NCI-H524 treated with DMSO at 0.1 percent for 48 hours (cell line): Measurements from ENCODE around the gene COX20.

Experiments used
- DNase-seq: peaks from one replicate; lab custom pipeline; 2025; lab: John Stamatoyannopoulos, UW

COX20 gene

GRCh38 chr1:244851546-244852231, 16.2 kb downstream of the COX20 start:
- DNase-seq: no peak

DNA sequence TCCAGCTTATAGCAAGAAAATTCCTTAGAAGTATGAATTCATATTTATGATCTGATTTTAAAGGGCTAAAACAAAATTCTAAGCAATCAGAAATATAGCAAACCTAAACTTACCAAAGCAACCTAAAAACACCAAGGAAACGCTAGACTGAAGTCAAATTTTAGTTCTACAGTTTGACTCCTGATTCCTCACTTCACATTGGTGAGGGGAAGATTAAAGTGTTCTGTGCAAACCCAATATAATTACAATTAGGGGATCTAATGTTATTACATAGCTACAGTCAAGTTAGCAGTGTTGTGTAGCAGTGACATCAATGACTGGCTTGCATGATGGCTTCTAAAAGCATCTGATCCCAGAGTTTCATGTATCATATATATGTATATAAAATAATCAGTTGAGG, 17.2 kb downstream of the COX20 start:
- DNase-seq: no peak

DNA sequence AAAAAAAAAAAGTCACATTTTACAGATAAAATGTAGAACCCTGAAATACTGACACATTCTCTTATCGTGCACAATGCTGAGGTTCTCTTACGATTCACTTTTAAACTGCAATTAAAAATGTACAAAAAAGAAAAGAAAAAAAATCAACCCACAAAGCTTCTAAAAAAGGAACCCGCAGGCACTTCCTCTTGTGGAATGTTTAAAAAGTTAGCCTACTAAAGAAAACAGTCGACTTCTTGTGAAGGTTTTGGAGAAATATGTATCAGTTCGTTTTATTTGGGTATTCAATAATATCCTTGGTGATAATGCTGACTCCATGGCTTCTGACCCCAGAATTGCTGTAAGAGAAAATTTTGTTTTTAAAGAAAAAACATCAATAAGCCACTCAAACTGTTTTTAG, 18.7 kb downstream of the COX20 start:
- no peak for DNase-seq

DNA sequence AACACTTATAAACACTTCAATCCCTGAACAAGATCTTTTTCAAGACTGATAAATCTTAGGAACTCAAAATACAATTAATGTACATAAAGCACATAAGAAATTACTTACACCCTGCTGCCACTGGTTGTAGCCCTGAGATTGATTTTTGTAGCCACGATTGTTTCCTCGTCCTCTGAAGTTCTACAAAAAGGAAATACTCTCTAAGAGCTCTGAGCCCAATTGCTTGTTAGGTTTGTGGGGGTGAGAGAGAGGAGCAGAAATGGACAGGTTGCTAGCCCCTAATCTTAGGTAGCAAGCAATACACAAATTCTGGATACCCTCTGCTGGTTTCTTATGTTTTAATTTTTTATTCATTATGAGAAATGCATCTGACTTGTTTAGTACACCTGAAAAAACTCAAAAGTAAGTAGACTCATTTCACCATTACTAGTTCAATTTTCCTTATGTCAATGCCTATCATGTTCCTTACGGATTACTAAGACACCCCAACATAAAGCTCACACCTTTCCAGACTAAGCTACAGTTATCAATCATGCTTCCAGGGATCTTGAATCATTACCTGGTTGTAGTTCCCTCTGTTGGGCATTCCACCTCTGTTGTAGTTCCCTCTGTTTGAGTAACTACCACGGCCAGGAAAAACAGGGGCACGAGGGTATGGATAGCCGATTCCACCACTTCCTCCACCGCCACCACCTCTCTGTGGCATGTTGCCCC, 19.6 kb downstream of the COX20 start:
- no peak for DNase-seq

DNA sequence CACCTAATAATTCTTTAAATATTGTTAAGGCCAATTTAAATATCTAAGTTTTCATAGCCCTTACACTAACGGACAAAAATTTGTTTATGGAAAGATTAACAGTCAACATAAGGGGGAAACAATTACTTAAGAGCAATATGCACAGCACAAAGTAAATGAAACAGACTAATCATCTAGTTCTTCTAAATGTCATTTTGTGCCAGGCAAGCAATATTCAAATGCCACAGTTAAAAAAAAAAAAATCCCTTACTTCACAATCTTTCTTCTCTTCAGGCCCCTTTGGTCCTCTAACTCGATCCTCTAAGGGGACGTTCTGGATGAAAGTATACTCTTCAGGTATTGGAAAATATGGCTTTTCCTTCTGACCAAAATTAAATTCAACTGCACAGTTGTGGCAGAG, 22.3 kb downstream of the COX20 start:
- no peak for DNase-seq

GRCh38 chr1:244858357-244858756, 22.9 kb downstream of the COX20 start:
- DNase-seq: no peak

- no peak for DNase-seq
Observed at GRCh38 chr1:244860078-244860477, 24.6 kb downstream of the COX20 start.

GRCh38 chr1:244860914-244861610, 25.6 kb downstream of the COX20 start:
- DNase-seq: no peak

GRCh38 chr1:244861683-244862082, 26.2 kb downstream of the COX20 start:
- DNase-seq: no peak

GRCh38 chr1:244862354-244862698, 26.9 kb downstream of the COX20 start:
- no peak for DNase-seq

- peak; percentile 23 for DNase-seq
Observed at GRCh38 chr1:244862699-244863490, 27.4 kb downstream of the COX20 start.

DNA sequence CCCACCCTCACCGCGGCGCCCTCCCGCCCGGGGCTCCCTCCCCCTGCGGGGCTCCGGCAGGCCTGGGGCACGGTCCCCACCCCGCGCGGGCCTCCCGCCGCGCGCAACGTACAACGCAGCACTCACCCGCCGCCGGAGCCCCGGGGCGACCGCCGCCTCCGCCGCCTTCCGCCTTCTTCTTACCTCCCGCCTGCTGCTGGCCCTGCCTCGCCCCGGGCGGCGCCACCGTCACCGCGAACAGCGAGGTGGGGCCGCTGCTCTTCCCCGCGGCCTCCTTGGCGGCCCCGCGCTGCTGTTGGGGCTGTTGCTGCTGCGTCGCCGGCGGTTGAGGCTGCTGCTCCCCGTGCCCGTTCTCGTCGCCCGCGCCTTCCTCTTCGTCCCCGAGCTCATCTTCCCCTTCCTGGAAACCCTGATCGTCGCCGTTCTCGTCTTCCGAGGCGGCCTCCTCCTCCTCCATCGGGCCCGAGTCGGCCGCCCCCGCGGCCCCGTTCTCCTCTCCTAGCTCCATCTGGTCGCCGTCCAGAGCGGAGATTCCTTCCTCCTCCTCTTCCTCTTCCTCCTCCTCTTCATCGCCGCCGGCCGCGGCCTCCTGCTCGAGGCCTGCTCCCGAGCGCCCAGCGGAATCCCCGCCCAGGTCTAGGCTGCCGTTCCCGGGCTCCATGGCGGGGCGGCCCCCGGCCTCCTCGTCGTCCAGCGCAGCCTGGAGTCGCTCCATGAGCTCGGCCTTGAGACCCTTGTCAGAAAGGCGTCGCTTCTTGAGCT, 28.2 kb downstream of the COX20 start:
- no peak for DNase-seq

GRCh38 chr1:244864253-244865027, 29.0 kb downstream of the COX20 start, which contains the start of gene HNRNPU:
Gene HNRNPU, minus strand, starts transcription at chr1:244864543. Its CDS starts 236 bp downstream, at chr1:244864307.
- peak; percentile 57 for DNase-seq

GRCh38 chr1:244865028-244865371, 29.5 kb downstream of the COX20 start:
- DNase-seq: no peak

DNA sequence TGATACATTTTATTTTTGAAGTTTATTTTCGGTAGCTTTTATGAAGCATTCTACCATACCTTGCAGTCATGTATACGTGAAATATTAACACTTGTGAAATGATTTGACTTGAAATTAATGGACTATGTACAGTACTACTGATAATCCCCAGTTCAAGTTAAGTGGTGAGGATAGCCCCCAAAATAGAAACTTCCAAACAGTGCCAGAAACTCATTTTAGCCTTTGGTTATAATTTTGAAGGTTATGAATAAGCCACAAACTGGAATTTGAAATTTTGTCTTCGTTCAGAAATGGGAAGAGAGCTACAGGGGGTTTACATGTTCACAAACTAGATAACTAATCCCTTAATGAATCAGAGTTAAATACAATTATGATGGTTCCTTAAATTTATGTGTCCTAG, 30.4 kb downstream of the COX20 start:
- DNase-seq: no peak

DNA sequence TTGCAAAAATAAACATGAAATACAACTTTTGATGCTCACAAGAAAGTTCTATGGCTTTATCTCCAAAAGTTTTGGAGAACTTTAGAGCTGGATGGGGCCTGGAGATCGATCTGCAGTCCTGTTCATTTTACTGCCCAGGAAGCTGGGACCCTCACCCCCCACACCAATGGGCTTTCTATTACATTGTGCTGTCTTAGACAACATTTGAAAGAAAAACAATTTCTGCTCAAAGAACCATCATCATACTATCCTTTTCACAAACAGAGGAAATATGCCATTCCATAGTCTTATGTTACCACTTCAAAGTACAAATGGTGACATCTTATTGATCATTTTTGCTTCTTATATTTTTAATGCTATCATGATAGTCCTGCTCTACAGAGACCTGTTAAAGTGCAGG, 30.9 kb downstream of the COX20 start:
- no peak for DNase-seq

DNA sequence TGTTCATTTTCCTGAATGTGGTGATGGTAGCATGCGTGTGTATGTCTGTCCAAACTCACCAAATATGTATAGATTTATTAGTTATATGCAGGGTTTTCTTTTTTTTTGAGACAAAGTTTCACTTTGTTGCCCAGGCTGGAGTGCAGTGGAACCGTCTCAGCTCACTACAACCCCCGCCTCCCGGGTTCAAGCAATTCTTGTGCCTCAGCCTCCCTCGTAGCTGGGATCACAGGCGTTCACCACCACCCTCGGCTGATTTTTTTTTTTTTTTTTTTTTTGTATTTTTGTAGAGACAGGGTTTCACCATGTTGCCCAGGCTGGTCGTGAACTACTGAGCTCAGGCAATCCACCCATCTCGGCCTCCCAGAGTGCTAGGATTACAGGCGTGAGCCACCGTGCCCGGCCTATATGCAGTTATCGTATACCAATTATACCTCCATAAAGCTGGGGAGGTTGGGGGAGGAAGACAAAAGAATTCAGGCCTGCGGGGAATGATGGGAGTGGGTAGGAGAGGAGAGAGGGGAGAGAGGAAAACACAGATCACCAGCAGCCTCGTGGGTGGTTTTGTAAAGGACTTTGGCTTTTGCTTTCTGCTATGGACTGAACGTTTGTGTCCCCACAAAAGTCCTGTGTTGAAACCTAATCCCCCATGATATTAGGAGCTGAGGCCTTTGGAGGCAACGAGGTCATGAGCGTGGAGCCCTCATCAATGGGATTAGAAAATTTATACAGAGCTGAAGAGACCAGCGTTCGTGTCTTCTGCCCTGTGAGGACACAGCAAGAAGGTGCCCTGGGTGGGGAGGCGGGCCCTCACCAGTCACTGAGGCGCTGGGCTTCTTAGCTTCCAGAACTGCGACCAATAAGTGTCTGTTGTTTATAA, 33.3 kb downstream of the COX20 start:
- no peak for DNase-seq

GRCh38 chr1:244869364-244869827, 33.9 kb downstream of the COX20 start:
- DNase-seq: no peak

DNA sequence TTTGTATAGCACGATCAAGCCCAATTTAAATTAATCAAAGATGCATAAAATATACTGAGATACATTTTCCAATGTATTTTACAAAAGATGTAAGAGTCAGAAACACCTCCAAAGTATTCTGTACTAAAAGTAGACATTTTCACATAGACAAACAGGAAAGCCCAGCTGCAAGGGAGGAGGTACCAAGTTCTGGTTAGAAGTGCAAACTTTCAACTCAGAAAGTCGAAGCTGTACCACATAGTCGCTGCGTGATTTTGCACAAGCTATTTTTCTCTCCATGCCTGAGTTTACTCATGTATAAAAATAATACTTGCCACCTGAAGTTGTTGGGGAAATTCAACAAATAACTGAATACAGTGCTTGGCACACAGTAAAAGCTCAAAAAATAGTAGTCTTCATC, 34.5 kb downstream of the COX20 start:
- DNase-seq: no peak
